SU-DHL-6 (cell line): ENCODE data around the gene PDE4D.
A peak's percentile ranks its signal among the peaks of the same experiment; 100 is the strongest.
"Not testable (repeated sequence)": the region's sequence is repeated elsewhere in the genome, so short reads cannot be mapped to it uniquely, and the experiment has no call there.

Experiments
- H2AFZ ChIP-seq: fragments of 200-600 bp; sonication (generic); 2 replicates; pipeline ENCODE4 v1.6.1; 2014; ENCODE audit warnings: low read depth, mild to moderate bottlenecking, moderate library complexity, mixed read lengths, antibody characterized with exemption, low read length; ENCODE audit not compliant: severe bottlenecking
- H3F3A ChIP-seq: fragments of 200-600 bp; shearing (Covaris generic); 2 replicates; pipeline ENCODE4 v1.6.0; 2016; ENCODE audit warnings: antibody characterized with exemption, mild to moderate bottlenecking; ENCODE audit not compliant: insufficient read depth
- H3K27ac ChIP-seq: fragments of 200-600 bp; sonication (generic); 2 replicates; pipeline ENCODE4 v1.5.1; 2016; ENCODE audit warnings: low read depth, mild to moderate bottlenecking, low read length, moderate library complexity, mixed read lengths
- H3K27me3 ChIP-seq: fragments of 200-600 bp; sonication (generic), shearing (Covaris generic); 2 replicates; pipeline ENCODE4 v1.6.0; 2014; ENCODE audit warnings: mild to moderate bottlenecking, low read length
- H3K36me3 ChIP-seq: fragments of 200-600 bp; sonication (generic); 2 replicates; pipeline ENCODE4 v1.6.1; 2014; ENCODE audit warnings: mild to moderate bottlenecking, low read length, mixed read lengths
- H3K4me2 ChIP-seq: fragments of 300-600, 200-600 bp; shearing (Covaris generic), sonication (generic); 2 replicates; pipeline ENCODE4 v1.6.0; 2014; ENCODE audit warnings: low read length, low read depth, mild to moderate bottlenecking; ENCODE audit not compliant: poor library complexity, severe bottlenecking
- H3K4me3 ChIP-seq: fragments of 200-600 bp; sonication (generic); 2 replicates; pipeline ENCODE4 v1.5.1; 2014; ENCODE audit warnings: antibody characterized with exemption, low read length, mild to moderate bottlenecking, mixed read lengths; ENCODE audit not compliant: insufficient read depth, poor library complexity, severe bottlenecking
- H3K79me2 ChIP-seq: fragments of 200-600 bp; sonication (generic); 2 replicates; pipeline ENCODE4 v1.6.1; 2014; ENCODE audit warnings: mild to moderate bottlenecking, low read length, moderate library complexity; ENCODE audit not compliant: insufficient read depth
- H3K9ac ChIP-seq: fragments of 200-600 bp; sonication (generic); 2 replicates; pipeline ENCODE4 v1.7.0; 2014; ENCODE audit warnings: mild to moderate bottlenecking, low read length
- H3K9me2 ChIP-seq: fragments of 200-600 bp; sonication (generic); replicated peaks from 2 replicates; pipeline ENCODE4 v1.6.1; 2014; ENCODE audit warnings: low read length; ENCODE audit not compliant: insufficient read depth
- H3K9me3 ChIP-seq: fragments of 200-600 bp; sonication (generic); 2 replicates; pipeline ENCODE4 v1.6.1; 2014; ENCODE audit warnings: low read length, mixed read lengths; ENCODE audit not compliant: insufficient read depth
- H4K20me1 ChIP-seq: fragments of 200-600 bp; sonication (generic); 2 replicates; pipeline ENCODE4 v1.6.1; 2014; ENCODE audit warnings: low read depth, mild to moderate bottlenecking, antibody characterized with exemption, low read length, moderate library complexity, mixed read lengths
- EZH2phosphoT487 ChIP-seq: fragments of 200-600 bp; sonication (generic), shearing (Covaris generic); conservative IDR thresholded peaks from 2 replicates; pipeline ENCODE4 v1.6.1; 2018; ENCODE audit warnings: mild to moderate bottlenecking, antibody characterized with exemption, low read length, moderate library complexity, mixed read lengths
- TF ChIP-seq, protein P1 (sequence below): fragments of 200-600 bp; sonication (generic); IDR thresholded peaks from one replicate; pipeline ENCODE4 v1.5.1; 2017; ENCODE audit warnings: antibody characterized with exemption, mild to moderate bottlenecking, low read length, moderate library complexity; ENCODE audit not compliant: insufficient read depth, poor library complexity, severe bottlenecking

The PDE4D gene

DNA sequence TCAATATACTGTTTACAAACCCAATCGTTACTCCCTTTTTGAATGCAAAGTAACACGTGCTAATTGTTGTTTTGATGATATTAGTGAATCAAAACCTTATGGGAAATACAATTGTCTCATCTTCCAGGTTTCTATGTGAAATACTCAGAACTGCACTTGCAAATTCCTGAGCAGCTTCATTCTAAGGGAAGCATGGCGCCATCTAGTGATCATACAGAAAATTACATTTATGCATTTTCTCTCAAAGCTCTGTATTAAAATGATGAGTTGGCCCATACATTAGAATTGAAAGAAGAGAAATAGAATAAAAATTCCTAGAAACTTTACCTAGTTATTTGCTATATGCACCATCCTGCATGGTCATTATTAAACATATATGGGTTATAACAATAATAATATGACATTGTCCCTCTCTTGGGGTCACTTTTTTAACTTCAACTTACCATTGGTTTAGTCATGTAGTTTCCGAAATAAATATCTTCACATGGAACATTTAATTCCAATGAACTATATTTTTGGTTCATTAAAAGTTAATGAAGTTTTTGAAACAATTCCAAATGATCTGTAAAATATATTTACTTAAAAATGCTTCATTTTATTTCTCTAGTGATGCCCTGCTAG lies 220.0 kb downstream of the PDE4D start:
- no peaks in the 10 kb centered on the region for H3F3A ChIP-seq
- no peak overlapping the region for H3K27ac ChIP-seq
- H3K9me3 ChIP-seq, result no peaks in the 10 kb centered on the region
- TF ChIP-seq, protein P1, sequence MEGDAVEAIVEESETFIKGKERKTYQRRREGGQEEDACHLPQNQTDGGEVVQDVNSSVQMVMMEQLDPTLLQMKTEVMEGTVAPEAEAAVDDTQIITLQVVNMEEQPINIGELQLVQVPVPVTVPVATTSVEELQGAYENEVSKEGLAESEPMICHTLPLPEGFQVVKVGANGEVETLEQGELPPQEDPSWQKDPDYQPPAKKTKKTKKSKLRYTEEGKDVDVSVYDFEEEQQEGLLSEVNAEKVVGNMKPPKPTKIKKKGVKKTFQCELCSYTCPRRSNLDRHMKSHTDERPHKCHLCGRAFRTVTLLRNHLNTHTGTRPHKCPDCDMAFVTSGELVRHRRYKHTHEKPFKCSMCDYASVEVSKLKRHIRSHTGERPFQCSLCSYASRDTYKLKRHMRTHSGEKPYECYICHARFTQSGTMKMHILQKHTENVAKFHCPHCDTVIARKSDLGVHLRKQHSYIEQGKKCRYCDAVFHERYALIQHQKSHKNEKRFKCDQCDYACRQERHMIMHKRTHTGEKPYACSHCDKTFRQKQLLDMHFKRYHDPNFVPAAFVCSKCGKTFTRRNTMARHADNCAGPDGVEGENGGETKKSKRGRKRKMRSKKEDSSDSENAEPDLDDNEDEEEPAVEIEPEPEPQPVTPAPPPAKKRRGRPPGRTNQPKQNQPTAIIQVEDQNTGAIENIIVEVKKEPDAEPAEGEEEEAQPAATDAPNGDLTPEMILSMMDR, result peak; percentile 66
- TF ChIP-seq EZH2phosphoT487, result no peak
- H2AFZ ChIP-seq, result no peak overlapping the region
- no peak overlapping the region for H3K4me2 ChIP-seq
- H3K9ac ChIP-seq, result no peak overlapping the region
- H3K4me3 ChIP-seq, result no peak overlapping the region
- no peaks in the 10 kb centered on the region for H3K36me3 ChIP-seq
- no peaks in the 10 kb centered on the region for H3K79me2 ChIP-seq
- H3K27me3 ChIP-seq, result no peaks in the 10 kb centered on the region
- H3K9me2 ChIP-seq, result no peaks in the 10 kb centered on the region
- no peaks in the 10 kb centered on the region for H4K20me1 ChIP-seq

DNA sequence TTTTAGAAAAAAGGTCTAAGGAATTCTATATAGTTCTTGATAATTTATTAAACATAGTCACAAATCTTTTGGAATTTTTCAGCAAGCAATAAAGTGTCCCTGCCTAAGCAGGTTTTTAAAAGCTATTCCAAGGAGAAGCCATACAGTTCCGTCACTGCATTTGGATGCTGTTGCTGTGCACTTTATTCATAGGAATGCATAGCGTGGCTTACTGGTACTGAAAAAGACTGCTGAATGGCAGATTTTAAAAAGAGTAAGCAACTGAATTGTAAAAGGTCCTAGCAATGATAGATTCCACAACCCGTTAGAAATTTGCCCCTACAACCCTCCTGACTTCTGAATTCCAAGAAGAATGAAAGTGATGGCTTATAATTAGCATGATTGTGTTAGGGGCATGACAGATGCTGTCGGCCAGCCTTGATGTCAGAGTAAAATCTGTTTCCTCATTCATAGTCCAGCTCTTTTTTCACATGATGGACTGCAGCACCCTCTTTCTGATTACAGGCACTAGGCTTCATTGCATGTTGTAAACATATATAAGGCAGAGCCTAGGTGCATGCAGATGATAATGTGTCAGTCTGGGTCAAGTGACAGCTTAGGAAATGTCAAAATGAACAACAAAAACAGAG lies 227.0 kb downstream of the PDE4D start:
- Histone ChIP-seq H3K27me3 (no peaks in the 10 kb centered on the region), H3K4me2 (no peak overlapping the region), H3K36me3 (no peaks in the 10 kb centered on the region), H3K9ac (no peak overlapping the region), H4K20me1 (no peaks in the 10 kb centered on the region), H3F3A (no peaks in the 10 kb centered on the region), H3K79me2 (no peaks in the 10 kb centered on the region), H3K9me3 (no peaks in the 10 kb centered on the region), H3K9me2 (no peaks in the 10 kb centered on the region), H2AFZ (no peak overlapping the region), H3K27ac (no peak overlapping the region), H3K4me3 (no peak overlapping the region)
- TF ChIP-seq EZH2phosphoT487, result no peak
- TF ChIP-seq, protein P1, result no peak

DNA sequence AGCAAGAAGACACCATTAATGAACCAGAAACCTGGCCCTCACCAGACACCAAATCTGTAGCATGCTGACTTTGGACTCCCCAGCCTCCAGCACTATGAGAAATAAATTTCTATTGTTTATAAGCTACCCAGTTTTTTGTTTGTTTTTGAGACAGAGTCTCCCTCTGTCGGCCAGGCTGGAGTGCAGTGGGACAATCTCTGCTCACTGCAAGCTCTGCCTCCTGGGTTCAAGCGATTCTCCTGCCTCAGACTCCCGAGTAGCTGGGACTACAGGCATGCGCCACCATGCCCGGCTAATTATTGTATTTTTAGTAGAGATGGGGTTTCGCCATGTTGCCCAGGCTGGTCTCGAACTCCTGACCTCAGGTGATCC lies 227.7 kb downstream of the PDE4D start:
- H3K36me3 ChIP-seq, H2AFZ ChIP-seq, H3K27me3 ChIP-seq, H3K4me3 ChIP-seq, H3F3A ChIP-seq, H3K9me3 ChIP-seq, H3K4me2 ChIP-seq, H3K79me2 ChIP-seq, H4K20me1 ChIP-seq, H3K9ac ChIP-seq, H3K9me2 ChIP-seq, H3K27ac ChIP-seq: not testable (repeated sequence)

DNA sequence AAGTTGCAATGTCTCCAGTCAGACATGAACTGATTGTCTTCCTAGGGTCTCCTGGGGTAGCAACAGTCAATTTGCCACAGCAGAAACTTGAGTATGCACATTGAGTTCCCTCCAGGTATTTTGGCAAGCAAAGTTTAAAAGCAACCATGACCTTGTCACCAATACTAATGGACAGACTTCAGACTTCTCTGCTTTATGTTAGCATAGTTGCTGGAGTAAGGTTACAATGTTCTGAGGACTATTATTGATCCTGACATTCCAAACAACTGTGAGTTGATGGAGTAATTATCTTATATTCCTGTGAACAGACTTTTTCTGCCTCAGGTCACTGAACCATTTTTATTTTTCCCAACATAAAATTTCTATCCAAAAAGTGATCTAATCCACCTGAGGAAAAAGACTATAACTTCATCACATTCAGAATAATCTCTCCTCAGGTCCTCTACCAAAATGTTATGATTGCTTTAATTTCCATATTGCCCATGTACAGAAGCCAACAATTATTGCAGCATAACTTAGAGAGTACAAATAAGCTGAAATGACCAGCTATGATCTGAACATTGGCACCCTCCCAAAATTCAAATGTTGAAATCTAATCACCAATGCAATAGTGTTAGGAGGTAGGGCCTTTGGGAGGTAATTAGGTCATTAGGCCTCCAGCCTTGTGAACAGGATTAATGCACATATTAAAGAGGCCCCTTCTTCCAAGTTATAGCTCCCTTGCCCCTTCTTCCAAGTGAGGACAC lies 228.3 kb downstream of the PDE4D start:
- H3K4me3 ChIP-seq, result no peak overlapping the region
- H4K20me1 ChIP-seq, result no peaks in the 10 kb centered on the region
- no peaks in the 10 kb centered on the region for H3F3A ChIP-seq
- H3K9me3 ChIP-seq, result no peaks in the 10 kb centered on the region
- TF ChIP-seq, protein P1, result no peak
- no peak for TF ChIP-seq EZH2phosphoT487
- no peaks in the 10 kb centered on the region for H3K79me2 ChIP-seq
- no peaks in the 10 kb centered on the region for H3K9me2 ChIP-seq
- H3K27me3 ChIP-seq, result no peaks in the 10 kb centered on the region
- H3K36me3 ChIP-seq, result no peaks in the 10 kb centered on the region
- H2AFZ ChIP-seq, result no peak overlapping the region
- no peak overlapping the region for H3K27ac ChIP-seq
- no peak overlapping the region for H3K4me2 ChIP-seq
- no peak overlapping the region for H3K9ac ChIP-seq
